Nephron (organoid): Measurements from ENCODE around the gene NDFIP1.

Experiments used
- H3K27ac Mint-ChIP-seq, 3 experiments: 2 replicates each; pipeline ENCODE4 v1.8.0; 2020; ENCODE audit warnings: mixed read lengths in 3 of 3, mild to moderate bottlenecking in 2 of 3, moderate library complexity in 1 of 3
- H3K27me3 Mint-ChIP-seq: 2 replicates; pipeline ENCODE4 v1.8.0; 2021; ENCODE audit warnings: low read depth, mild to moderate bottlenecking, moderate library complexity, mixed read lengths
- H3K36me3 Mint-ChIP-seq: 2 replicates; pipeline ENCODE4 v1.8.0; 2020; ENCODE audit warnings: low read depth, mixed read lengths
- H3K4me1 Mint-ChIP-seq: 2 replicates; pipeline ENCODE4 v1.8.0; 2020; ENCODE audit warnings: mixed read lengths
- H3K4me3 Mint-ChIP-seq, 3 experiments: 2 replicates each; pipeline ENCODE4 v1.8.0; 2020; ENCODE audit warnings: mild to moderate bottlenecking in 3 of 3, mixed read lengths in 3 of 3, moderate library complexity in 2 of 3
- H3K9me3 Mint-ChIP-seq: 2 replicates; pipeline ENCODE4 v1.8.0; 2020; ENCODE audit warnings: mixed read lengths
- TF ChIP-seq, protein P1 (sequence below), 3 experiments: fragments of 200-600 bp; sonication (generic); IDR thresholded peaks; one replicate each; pipeline ENCODE4 v1.5.0; 2021; ENCODE audit warnings: antibody characterized with exemption in 3 of 3; ENCODE audit not compliant: unreplicated experiment in 3 of 3

The NDFIP1 gene

DNA sequence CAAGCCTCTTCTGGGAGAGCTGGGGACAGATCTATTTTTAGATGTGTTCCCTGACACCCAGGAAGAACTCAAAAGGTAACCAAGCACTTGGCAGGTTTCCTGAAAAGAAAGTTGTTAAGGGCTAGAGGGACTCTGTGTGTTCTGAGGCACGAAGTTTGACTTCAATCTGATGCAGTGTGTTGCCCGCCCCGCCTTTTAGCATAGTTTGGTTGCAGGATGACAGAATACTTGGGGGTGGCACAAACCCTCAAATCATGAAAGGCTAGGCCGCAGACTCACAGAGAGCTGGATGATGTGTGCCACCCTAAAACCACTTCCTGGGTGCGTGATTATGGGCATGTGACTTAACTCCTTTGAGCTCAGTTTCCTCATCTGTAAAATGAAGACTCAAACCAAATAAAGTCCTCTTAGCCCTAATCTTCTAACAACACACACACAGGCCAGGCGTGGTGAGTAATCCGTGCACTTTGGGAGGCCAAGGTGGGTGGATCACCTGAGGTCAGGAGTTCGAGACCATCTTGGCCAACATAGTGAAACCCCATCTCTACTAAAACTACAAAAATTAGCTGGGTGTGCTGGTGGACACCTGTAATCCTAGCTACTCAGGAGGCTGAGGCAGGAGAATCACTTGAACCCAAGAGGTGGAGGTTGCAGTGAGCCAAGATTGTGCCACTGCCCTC, 12.8 kb upstream of the NDFIP1 start:
- Mint-ChIP-seq H3K27me3 (no peaks in the 10 kb centered on the region), H3K4me3 (no peak overlapping the region), H3K27ac (no peak overlapping the region), H3K36me3 (no peaks in the 10 kb centered on the region), H3K9me3 (no peaks in the 10 kb centered on the region), H3K4me1 (peaks cover 5% of the 10 kb centered on the region)
- TF ChIP-seq, protein P1, sequence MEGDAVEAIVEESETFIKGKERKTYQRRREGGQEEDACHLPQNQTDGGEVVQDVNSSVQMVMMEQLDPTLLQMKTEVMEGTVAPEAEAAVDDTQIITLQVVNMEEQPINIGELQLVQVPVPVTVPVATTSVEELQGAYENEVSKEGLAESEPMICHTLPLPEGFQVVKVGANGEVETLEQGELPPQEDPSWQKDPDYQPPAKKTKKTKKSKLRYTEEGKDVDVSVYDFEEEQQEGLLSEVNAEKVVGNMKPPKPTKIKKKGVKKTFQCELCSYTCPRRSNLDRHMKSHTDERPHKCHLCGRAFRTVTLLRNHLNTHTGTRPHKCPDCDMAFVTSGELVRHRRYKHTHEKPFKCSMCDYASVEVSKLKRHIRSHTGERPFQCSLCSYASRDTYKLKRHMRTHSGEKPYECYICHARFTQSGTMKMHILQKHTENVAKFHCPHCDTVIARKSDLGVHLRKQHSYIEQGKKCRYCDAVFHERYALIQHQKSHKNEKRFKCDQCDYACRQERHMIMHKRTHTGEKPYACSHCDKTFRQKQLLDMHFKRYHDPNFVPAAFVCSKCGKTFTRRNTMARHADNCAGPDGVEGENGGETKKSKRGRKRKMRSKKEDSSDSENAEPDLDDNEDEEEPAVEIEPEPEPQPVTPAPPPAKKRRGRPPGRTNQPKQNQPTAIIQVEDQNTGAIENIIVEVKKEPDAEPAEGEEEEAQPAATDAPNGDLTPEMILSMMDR (IDR thresholded peaks at IDR 0.05; ENCODE audit: unreplicated experiment in 3 of 3), result no peak

DNA sequence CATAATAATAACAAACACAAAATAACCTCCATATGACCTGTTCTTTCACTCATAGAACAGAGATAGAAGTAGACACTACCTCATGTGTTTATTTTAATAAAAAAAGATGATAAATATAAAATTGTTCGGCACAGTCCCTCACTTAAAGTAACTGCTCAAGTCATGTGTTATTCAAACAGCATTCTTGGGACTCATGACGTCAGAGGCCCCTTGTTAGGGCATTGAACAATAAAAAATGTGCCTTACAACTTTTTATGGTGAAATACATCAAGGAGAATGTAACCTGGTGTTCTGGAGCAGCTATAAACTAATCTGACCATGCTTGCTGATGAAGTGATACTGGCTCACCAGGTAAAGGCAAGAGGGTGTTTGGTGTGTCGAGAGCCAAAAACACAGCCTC, 12.2 kb upstream of the NDFIP1 start:
- TF ChIP-seq, protein P1 (IDR thresholded peaks at IDR 0.05; ENCODE audit: unreplicated experiment in 3 of 3), result no peak
- H3K27ac Mint-ChIP-seq, result no peak overlapping the region
- no peak overlapping the region for H3K4me3 Mint-ChIP-seq
- H3K36me3 Mint-ChIP-seq, result no peaks in the 10 kb centered on the region
- H3K27me3 Mint-ChIP-seq, result no peaks in the 10 kb centered on the region
- H3K9me3 Mint-ChIP-seq, result no peaks in the 10 kb centered on the region
- H3K4me1 Mint-ChIP-seq, result peaks cover 5% of the 10 kb centered on the region

DNA sequence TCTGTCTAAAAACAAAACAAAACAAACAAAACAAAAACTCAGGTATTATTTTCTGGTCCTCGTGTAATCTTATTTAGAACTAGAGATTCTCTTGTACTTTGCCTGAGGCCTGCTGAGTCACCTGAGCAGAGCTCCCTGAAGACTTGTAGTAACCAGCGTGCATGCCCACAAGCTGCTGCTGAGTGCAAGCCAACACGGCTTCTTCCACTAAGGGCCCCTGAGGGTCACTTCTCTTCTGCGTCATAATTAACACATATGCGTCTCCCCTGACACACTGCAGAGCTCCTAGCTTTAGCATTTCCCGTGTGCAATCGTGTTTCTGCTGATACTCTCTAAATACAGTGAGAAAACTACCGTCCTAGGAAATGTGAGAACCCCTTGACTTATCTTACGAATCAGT, 10.9 kb upstream of the NDFIP1 start:
- Mint-ChIP-seq H3K4me1 (peaks cover 5% of the 10 kb centered on the region), H3K4me3 (no peak overlapping the region), H3K9me3 (no peaks in the 10 kb centered on the region), H3K27ac (no peak overlapping the region), H3K27me3 (no peaks in the 10 kb centered on the region), H3K36me3 (no peaks in the 10 kb centered on the region)
- TF ChIP-seq, protein P1 (IDR thresholded peaks at IDR 0.05; ENCODE audit: unreplicated experiment in 3 of 3), result no peak

DNA sequence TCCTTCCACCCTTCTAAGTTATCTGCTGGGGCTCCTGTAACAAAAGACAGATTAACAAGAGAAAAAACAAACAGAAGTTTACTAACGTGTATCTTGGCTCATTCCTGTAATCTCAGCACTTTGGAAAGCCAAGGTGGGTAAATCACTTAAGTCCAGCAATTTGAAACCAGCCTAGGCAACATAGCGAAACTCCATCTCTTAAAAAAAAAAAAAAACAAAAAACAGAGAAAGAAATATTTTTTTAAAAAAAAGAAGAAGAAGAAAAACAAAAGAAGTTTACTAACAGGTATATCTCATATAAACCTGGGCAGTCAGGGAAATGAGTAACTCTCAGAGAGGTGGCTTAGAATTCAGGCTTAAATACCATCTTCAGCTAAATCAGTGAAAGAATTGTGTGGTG, 10.3 kb upstream of the NDFIP1 start:
- H3K4me1 Mint-ChIP-seq, result peaks cover 9% of the 10 kb centered on the region
- no peak overlapping the region for H3K4me3 Mint-ChIP-seq
- H3K36me3 Mint-ChIP-seq, result no peaks in the 10 kb centered on the region
- TF ChIP-seq, protein P1 (IDR thresholded peaks at IDR 0.05; ENCODE audit: unreplicated experiment in 3 of 3), result no peak
- H3K27ac Mint-ChIP-seq, result no peak overlapping the region
- H3K27me3 Mint-ChIP-seq, result no peaks in the 10 kb centered on the region
- no peaks in the 10 kb centered on the region for H3K9me3 Mint-ChIP-seq

DNA sequence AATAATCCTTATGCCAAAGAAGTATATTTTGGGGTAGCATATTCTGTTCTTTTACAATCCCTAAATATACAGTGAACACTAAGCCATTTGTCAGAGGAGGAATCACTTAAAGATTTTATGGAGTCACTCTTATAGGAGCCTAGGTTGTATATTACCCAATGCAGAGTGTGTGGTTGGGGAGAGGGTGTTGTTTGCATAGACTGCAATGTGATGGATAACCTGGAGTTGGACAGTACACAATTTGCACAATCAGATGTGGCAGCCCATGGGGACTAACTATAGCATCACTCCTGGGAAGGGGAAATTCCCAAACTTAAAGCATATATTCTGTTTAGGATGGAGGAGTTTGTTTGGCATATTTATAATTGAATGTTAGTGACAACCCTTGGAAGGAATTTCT, 9.6 kb upstream of the NDFIP1 start:
- TF ChIP-seq, protein P1 (IDR thresholded peaks at IDR 0.05; ENCODE audit: unreplicated experiment in 3 of 3), result no peak
- H3K27me3 Mint-ChIP-seq, result no peaks in the 10 kb centered on the region
- H3K4me1 Mint-ChIP-seq, result peaks cover 9% of the 10 kb centered on the region
- H3K9me3 Mint-ChIP-seq, result no peaks in the 10 kb centered on the region
- no peak overlapping the region for H3K27ac Mint-ChIP-seq
- no peak overlapping the region for H3K4me3 Mint-ChIP-seq
- H3K36me3 Mint-ChIP-seq, result no peaks in the 10 kb centered on the region

DNA sequence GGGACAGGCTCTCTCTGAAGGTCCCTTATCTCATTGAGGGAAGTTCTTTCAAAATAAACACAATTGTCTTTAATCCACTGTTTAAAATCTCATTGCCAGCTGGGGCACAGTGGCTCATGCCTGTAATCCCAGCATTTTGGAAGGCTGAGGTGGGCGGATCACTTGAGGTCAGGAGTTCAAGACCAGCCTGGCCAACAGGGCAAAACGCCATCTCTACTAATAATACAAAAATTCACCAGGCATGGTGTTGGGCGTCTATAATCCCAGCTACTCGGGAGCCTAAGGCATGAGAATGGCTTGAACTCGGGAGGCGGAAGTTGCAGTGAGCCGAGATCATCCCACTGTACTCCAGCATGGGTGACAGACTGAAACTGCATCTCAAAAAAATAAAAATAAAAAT, 8.3 kb upstream of the NDFIP1 start:
- Mint-ChIP-seq H3K9me3 (no peaks in the 10 kb centered on the region), H3K36me3 (no peaks in the 10 kb centered on the region), H3K27ac (no peak overlapping the region), H3K4me3 (no peak overlapping the region), H3K27me3 (no peaks in the 10 kb centered on the region), H3K4me1 (peaks cover 9% of the 10 kb centered on the region)
- TF ChIP-seq, protein P1 (IDR thresholded peaks at IDR 0.05; ENCODE audit: unreplicated experiment in 3 of 3), result no peak
